Activated naive CD8-positive, alpha-beta T cell (primary cell): ENCODE measurements around the gene MAP2K5.

ENCODE experiments used
- H3K27ac Mint-ChIP-seq: one replicate; pipeline ENCODE4 v1.8.0; 2021; ENCODE audit warnings: mixed read lengths
- H3K27me3 Mint-ChIP-seq: one replicate; pipeline ENCODE4 v1.8.0; 2021; ENCODE audit warnings: mixed read lengths
- H3K36me3 Mint-ChIP-seq: one replicate; pipeline ENCODE4 v1.8.0; 2021; ENCODE audit warnings: mixed read lengths
- H3K4me1 Mint-ChIP-seq: one replicate; pipeline ENCODE4 v1.8.0; 2021; ENCODE audit warnings: low read depth, mixed read lengths
- H3K4me3 Mint-ChIP-seq: one replicate; pipeline ENCODE4 v1.8.0; 2021; ENCODE audit warnings: mild to moderate bottlenecking, mixed read lengths
- H3K9me3 Mint-ChIP-seq: one replicate; pipeline ENCODE4 v1.8.0; 2021; ENCODE audit warnings: low read depth, mixed read lengths

Gene MAP2K5

GRCh38 chr15:67678993-67679392 is 136.5 kb downstream of the MAP2K5 start:
- Mint-ChIP-seq H3K36me3 (peaks cover 27% of the 10 kb centered on the region), H3K4me1 (no peaks in the 10 kb centered on the region), H3K27me3 (no peaks in the 10 kb centered on the region), H3K27ac (no peak overlapping the region), H3K4me3 (no peak overlapping the region), H3K9me3 (no peaks in the 10 kb centered on the region)

GRCh38 chr15:67680641-67681040 is 138.1 kb downstream of the MAP2K5 start:
- peaks cover 22% of the 10 kb centered on the region for H3K36me3 Mint-ChIP-seq
- peaks cover 6% of the 10 kb centered on the region for H3K9me3 Mint-ChIP-seq
- no peaks in the 10 kb centered on the region for H3K27me3 Mint-ChIP-seq
- no peak overlapping the region for H3K27ac Mint-ChIP-seq
- no peaks in the 10 kb centered on the region for H3K4me1 Mint-ChIP-seq
- H3K4me3 Mint-ChIP-seq: no peak overlapping the region

- Mint-ChIP-seq H3K36me3 (peaks cover 26% of the 10 kb centered on the region), H3K4me1 (no peaks in the 10 kb centered on the region), H3K4me3 (no peak overlapping the region), H3K27me3 (no peaks in the 10 kb centered on the region), H3K9me3 (peaks cover 6% of the 10 kb centered on the region), H3K27ac (no peak overlapping the region)
These were observed 142.6 kb downstream of the MAP2K5 start for GRCh38 chr15:67685008-67685599.

GRCh38 chr15:67685716-67686115 is 143.2 kb downstream of the MAP2K5 start:
- Mint-ChIP-seq H3K4me1 (no peaks in the 10 kb centered on the region), H3K36me3 (peaks cover 23% of the 10 kb centered on the region), H3K9me3 (peaks cover 6% of the 10 kb centered on the region), H3K4me3 (no peak overlapping the region), H3K27me3 (no peaks in the 10 kb centered on the region), H3K27ac (no peak overlapping the region)

- H3K27me3 Mint-ChIP-seq: no peaks in the 10 kb centered on the region
- H3K36me3 Mint-ChIP-seq: peaks cover 18% of the 10 kb centered on the region
- H3K9me3 Mint-ChIP-seq: no peaks in the 10 kb centered on the region
- H3K4me1 Mint-ChIP-seq: peaks cover 3% of the 10 kb centered on the region
- no peak overlapping the region for H3K4me3 Mint-ChIP-seq
- H3K27ac Mint-ChIP-seq: no peak overlapping the region
These were observed 148.4 kb downstream of the MAP2K5 start for GRCh38 chr15:67690936-67691335.

GRCh38 chr15:67691450-67691849 is 148.9 kb downstream of the MAP2K5 start:
- no peaks in the 10 kb centered on the region for H3K27me3 Mint-ChIP-seq
- H3K4me3 Mint-ChIP-seq: no peak overlapping the region
- H3K36me3 Mint-ChIP-seq: peaks cover 21% of the 10 kb centered on the region
- no peak overlapping the region for H3K27ac Mint-ChIP-seq
- H3K4me1 Mint-ChIP-seq: peaks cover 3% of the 10 kb centered on the region
- no peaks in the 10 kb centered on the region for H3K9me3 Mint-ChIP-seq

- Mint-ChIP-seq H3K9me3 (no peaks in the 10 kb centered on the region), H3K27me3 (no peaks in the 10 kb centered on the region), H3K27ac (no peak overlapping the region), H3K36me3 (peaks cover 22% of the 10 kb centered on the region), H3K4me1 (peaks cover 3% of the 10 kb centered on the region), H3K4me3 (no peak overlapping the region)
These were observed 150.1 kb downstream of the MAP2K5 start for GRCh38 chr15:67692573-67692972.

- H3K36me3 Mint-ChIP-seq: peaks cover 32% of the 10 kb centered on the region
- no peaks in the 10 kb centered on the region for H3K4me1 Mint-ChIP-seq
These were observed 153.6 kb downstream of the MAP2K5 start for GRCh38 chr15:67696087-67696486.

GRCh38 chr15:67700023-67700422 is 157.5 kb downstream of the MAP2K5 start:
- no peak overlapping the region for H3K4me3 Mint-ChIP-seq
- H3K36me3 Mint-ChIP-seq: peaks cover 27% of the 10 kb centered on the region
- no peak overlapping the region for H3K27ac Mint-ChIP-seq
- H3K9me3 Mint-ChIP-seq: no peaks in the 10 kb centered on the region
- H3K27me3 Mint-ChIP-seq: no peaks in the 10 kb centered on the region
- no peaks in the 10 kb centered on the region for H3K4me1 Mint-ChIP-seq

More at GRCh38 chr15:67696087-67696486, 153.6 kb downstream of the MAP2K5 start:
- no peaks in the 10 kb centered on the region for H3K27me3 Mint-ChIP-seq
- no peaks in the 10 kb centered on the region for H3K9me3 Mint-ChIP-seq
- H3K27ac Mint-ChIP-seq: no peak overlapping the region
- no peak overlapping the region for H3K4me3 Mint-ChIP-seq

- H3K4me3 Mint-ChIP-seq: no peak overlapping the region
- no peaks in the 10 kb centered on the region for H3K27me3 Mint-ChIP-seq
- H3K9me3 Mint-ChIP-seq: no peaks in the 10 kb centered on the region
- H3K4me1 Mint-ChIP-seq: peaks cover 10% of the 10 kb centered on the region
- H3K36me3 Mint-ChIP-seq: peaks cover 34% of the 10 kb centered on the region
- no peak overlapping the region for H3K27ac Mint-ChIP-seq
These were observed 159.2 kb downstream of the MAP2K5 start for GRCh38 chr15:67701669-67702068.

- Mint-ChIP-seq H3K27me3 (no peaks in the 10 kb centered on the region), H3K36me3 (peaks cover 33% of the 10 kb centered on the region), H3K4me1 (peaks cover 21% of the 10 kb centered on the region), H3K4me3 (no peak overlapping the region), H3K9me3 (no peaks in the 10 kb centered on the region), H3K27ac (no peak overlapping the region)
These were observed 165.2 kb downstream of the MAP2K5 start for GRCh38 chr15:67707520-67708283.

GRCh38 chr15:67708500-67708899 is 166.0 kb downstream of the MAP2K5 start:
- peaks cover 21% of the 10 kb centered on the region for H3K4me1 Mint-ChIP-seq
- H3K9me3 Mint-ChIP-seq: no peaks in the 10 kb centered on the region
- H3K27me3 Mint-ChIP-seq: no peaks in the 10 kb centered on the region
- H3K4me3 Mint-ChIP-seq: no peak overlapping the region
- H3K27ac Mint-ChIP-seq: no peak overlapping the region
- peaks cover 31% of the 10 kb centered on the region for H3K36me3 Mint-ChIP-seq

- Mint-ChIP-seq H3K4me1 (peaks cover 2% of the 10 kb centered on the region), H3K27me3 (no peaks in the 10 kb centered on the region), H3K9me3 (no peaks in the 10 kb centered on the region), H3K36me3 (peaks cover 18% of the 10 kb centered on the region), H3K4me3 (no peak overlapping the region), H3K27ac (no peak overlapping the region)
These were observed 172.7 kb downstream of the MAP2K5 start for GRCh38 chr15:67715170-67715569.

- Mint-ChIP-seq H3K27ac (no peak overlapping the region), H3K9me3 (no peaks in the 10 kb centered on the region), H3K4me3 (no peak overlapping the region), H3K4me1 (peaks cover 4% of the 10 kb centered on the region), H3K27me3 (no peaks in the 10 kb centered on the region), H3K36me3 (peaks cover 12% of the 10 kb centered on the region)
These were observed 173.7 kb downstream of the MAP2K5 start for GRCh38 chr15:67716171-67716570.

GRCh38 chr15:67717776-67718175 is 175.3 kb downstream of the MAP2K5 start:
- Mint-ChIP-seq H3K4me1 (peaks cover 4% of the 10 kb centered on the region), H3K4me3 (no peak overlapping the region), H3K36me3 (peaks cover 8% of the 10 kb centered on the region), H3K9me3 (no peaks in the 10 kb centered on the region), H3K27ac (no peak overlapping the region), H3K27me3 (no peaks in the 10 kb centered on the region)
